Endothelial cell of umbilical vein (primary cell): ENCODE data around the gene AZI2.

ENCODE experiments used
- EZH2 ChIP-seq: IDR thresholded peaks from 2 replicates; pipeline ENCODE4 v1.6.1; 2012; ENCODE audit warnings: borderline replicate concordance, low read depth, mild to moderate bottlenecking, moderate library complexity, low read length, inconsistent platforms; ENCODE audit not compliant: severe bottlenecking
- GATA2 ChIP-seq: IDR thresholded peaks from 2 replicates; pipeline ENCODE4 v1.7.0; 2011; ENCODE audit warnings: low read depth, mild to moderate bottlenecking, moderate library complexity, mixed read lengths, low read length; ENCODE audit not compliant: insufficient read length, insufficient read depth
- MYC ChIP-seq: IDR thresholded peaks from one replicate; pipeline ENCODE4 v1.6.1; 2011; ENCODE audit warnings: mild to moderate bottlenecking, low read depth, low read length
- POLR2A ChIP-seq: IDR thresholded peaks from 2 replicates; pipeline ENCODE4 v1.6.1; 2012; ENCODE audit warnings: low read depth, mild to moderate bottlenecking, control low read depth, low read length
- POLR2AphosphoS5 ChIP-seq: IDR thresholded peaks from 2 replicates; pipeline ENCODE4 v1.6.1; 2012; ENCODE audit warnings: low read depth, mild to moderate bottlenecking, control low read depth, low read length, moderate library complexity; ENCODE audit not compliant: insufficient read depth
- TF ChIP-seq, protein P1 (sequence below): IDR thresholded peaks from 2 replicates; pipeline ENCODE4 v1.6.1; 2011; ENCODE audit not compliant: insufficient read depth, insufficient read length
- TF ChIP-seq, protein P2 (sequence below), 2 donors: IDR thresholded peaks; 1 replicate in 1 of 2; 2 replicates in 1 of 2; pipeline ENCODE4 v1.5.1; 2011; ENCODE audit warnings: low read length in 2 of 2, mild to moderate bottlenecking in 2 of 2, moderate library complexity in 2 of 2, control low read depth in 1 of 2, inconsistent platforms in 1 of 2, low read depth in 1 of 2; ENCODE audit not compliant: insufficient read depth in 1 of 2; ENCODE audit errors: extremely low read depth in 1 of 2

DNA sequence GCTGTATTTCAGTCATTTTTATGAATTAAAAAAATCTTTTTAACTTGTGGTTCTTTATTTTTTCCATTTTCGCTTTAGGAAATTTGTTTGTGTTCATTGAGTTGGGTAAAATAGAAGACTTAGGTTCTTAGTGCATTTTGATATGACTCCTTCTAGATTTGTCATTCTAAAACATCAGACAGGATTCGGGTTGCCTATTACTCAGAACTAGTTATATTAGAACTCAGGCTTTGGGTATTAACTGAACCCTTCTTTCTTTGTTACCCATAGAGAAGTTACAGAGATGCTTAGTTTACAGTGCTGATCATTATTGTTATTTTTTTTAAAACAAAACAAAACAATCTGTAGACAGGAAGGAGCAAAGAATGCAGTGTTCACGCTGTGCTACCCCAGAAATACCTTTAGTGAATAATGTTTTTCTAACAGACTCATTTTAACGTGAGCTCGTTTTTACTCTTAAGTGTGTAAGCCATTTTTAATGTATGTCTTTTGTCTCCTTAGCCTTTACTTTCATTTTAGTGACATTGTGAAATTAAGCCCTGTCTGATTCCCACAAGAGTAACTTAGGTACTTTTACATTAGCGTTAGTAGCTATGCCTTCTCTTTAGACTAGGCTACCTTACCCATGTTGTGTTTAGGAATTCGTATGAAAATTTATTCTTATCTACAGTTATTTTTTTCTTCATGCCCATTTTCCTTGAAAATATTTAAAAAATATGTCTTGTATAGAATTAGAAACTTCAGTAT lies 53.8 kb downstream of the AZI2 start:
- TF ChIP-seq EZH2 (no peak), POLR2AphosphoS5 (no peak), POLR2A (no peak), MYC (no peak), GATA2 (no peak)
- TF ChIP-seq, protein P1, sequence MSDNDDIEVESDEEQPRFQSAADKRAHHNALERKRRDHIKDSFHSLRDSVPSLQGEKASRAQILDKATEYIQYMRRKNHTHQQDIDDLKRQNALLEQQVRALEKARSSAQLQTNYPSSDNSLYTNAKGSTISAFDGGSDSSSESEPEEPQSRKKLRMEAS, result no peak
- TF ChIP-seq, protein P2, sequence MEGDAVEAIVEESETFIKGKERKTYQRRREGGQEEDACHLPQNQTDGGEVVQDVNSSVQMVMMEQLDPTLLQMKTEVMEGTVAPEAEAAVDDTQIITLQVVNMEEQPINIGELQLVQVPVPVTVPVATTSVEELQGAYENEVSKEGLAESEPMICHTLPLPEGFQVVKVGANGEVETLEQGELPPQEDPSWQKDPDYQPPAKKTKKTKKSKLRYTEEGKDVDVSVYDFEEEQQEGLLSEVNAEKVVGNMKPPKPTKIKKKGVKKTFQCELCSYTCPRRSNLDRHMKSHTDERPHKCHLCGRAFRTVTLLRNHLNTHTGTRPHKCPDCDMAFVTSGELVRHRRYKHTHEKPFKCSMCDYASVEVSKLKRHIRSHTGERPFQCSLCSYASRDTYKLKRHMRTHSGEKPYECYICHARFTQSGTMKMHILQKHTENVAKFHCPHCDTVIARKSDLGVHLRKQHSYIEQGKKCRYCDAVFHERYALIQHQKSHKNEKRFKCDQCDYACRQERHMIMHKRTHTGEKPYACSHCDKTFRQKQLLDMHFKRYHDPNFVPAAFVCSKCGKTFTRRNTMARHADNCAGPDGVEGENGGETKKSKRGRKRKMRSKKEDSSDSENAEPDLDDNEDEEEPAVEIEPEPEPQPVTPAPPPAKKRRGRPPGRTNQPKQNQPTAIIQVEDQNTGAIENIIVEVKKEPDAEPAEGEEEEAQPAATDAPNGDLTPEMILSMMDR (IDR thresholded peaks at IDR 0.05; ENCODE audit: extremely low read depth in 1 of 2, insufficient read depth in 1 of 2, low read depth in 1 of 2, low read length in 2 of 2), result no peak
